ENCODE results near the gene CCDC9B. TPM values are rescaled to one million over a fixed set of nuclear protein-coding genes. Genes with fewer than 3 reads are reported as not detected.

The CCDC9B gene
- total RNA-seq, 1 experiment from 2014 or later = 102 TPM

DNA sequence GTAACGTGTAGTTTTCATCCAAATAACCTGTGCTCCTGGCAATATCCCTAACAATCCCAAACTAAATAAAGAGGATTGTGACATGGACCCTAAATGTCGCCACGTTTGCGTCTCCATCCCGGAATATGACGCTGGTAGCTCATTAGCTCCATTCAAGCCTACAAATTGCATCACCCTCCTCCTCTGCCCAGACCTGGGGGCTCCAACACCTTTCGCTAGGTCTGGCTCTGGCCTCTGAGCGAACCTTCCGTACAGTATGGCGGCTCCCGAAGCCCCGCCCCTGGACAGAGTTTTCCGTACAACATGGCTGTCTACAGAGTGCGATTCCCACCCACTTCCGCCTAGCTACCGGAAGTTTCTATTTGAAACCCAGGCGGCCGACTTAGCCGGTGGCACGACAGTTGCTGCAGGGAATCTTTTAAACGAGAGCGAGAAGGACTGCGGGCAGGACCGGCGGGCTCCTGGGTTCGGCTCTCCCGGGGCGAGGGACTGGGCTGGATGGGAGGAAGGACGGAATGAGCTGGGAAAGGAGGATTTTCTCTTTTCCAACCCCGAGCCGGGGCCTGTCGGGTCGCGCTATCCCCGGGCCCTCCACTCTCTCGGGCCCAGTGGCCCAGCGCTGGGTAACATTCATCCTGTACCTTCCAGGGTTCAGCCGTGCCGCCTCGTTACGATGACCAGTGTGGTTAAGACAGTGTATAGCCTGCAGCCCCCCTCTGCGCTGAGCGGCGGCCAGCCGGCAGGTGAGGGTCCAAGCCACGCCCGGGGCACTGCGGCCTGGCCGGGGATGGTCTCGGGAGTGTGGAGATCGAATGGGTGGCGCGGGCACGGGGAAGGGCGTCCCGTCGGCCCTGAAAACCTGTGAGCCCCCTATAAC, 42.1 kb upstream of the CCDC9B start, which contains the start of gene KNSTRN:
TSS of gene KNSTRN (plus strand) at position 142 of the 877 bp plus-strand sequence. CDS start at position 257, 115 bp downstream.
- BruUV-seq (replicated peaks) = TSS peak; percentile 70
- peaks cover 23% of the 10 kb centered on the region for H3K36me3 Mint-ChIP-seq (ENCODE audit: insufficient read depth, unreplicated experiment)
- H3K27ac Mint-ChIP-seq (ENCODE audit: unreplicated experiment) = peak within 1 kb of the TSS; percentile 83
- peak within 1 kb of the TSS; percentile 89 for H3K4me3 Mint-ChIP-seq (ENCODE audit: low read depth, unreplicated experiment)
- intact Hi-C loops (cut with micrococcal nuclease; ENCODE audit: unreplicated experiment) = no loop called here
- TF ChIP-seq, protein P1, sequence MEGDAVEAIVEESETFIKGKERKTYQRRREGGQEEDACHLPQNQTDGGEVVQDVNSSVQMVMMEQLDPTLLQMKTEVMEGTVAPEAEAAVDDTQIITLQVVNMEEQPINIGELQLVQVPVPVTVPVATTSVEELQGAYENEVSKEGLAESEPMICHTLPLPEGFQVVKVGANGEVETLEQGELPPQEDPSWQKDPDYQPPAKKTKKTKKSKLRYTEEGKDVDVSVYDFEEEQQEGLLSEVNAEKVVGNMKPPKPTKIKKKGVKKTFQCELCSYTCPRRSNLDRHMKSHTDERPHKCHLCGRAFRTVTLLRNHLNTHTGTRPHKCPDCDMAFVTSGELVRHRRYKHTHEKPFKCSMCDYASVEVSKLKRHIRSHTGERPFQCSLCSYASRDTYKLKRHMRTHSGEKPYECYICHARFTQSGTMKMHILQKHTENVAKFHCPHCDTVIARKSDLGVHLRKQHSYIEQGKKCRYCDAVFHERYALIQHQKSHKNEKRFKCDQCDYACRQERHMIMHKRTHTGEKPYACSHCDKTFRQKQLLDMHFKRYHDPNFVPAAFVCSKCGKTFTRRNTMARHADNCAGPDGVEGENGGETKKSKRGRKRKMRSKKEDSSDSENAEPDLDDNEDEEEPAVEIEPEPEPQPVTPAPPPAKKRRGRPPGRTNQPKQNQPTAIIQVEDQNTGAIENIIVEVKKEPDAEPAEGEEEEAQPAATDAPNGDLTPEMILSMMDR (IDR thresholded peaks at IDR 0.05; ENCODE audit: unreplicated experiment) = no peak
- H3K9me3 Mint-ChIP-seq (ENCODE audit: low read depth, unreplicated experiment) = no peaks in the 10 kb centered on the region
- peak; percentile 86 for DNase-seq
- CTCF ChIA-PET = interaction anchor here (1.0 kb wide), 1 partner anchor 14 kb away, joined by 5 read pairs; no protein-coding TSS in a partner anchor
- H3K4me1 Mint-ChIP-seq (ENCODE audit: low read depth, unreplicated experiment) = peaks cover 12% of the 10 kb centered on the region
- no peaks in the 10 kb centered on the region for H3K27me3 Mint-ChIP-seq (ENCODE audit: unreplicated experiment)

DNA sequence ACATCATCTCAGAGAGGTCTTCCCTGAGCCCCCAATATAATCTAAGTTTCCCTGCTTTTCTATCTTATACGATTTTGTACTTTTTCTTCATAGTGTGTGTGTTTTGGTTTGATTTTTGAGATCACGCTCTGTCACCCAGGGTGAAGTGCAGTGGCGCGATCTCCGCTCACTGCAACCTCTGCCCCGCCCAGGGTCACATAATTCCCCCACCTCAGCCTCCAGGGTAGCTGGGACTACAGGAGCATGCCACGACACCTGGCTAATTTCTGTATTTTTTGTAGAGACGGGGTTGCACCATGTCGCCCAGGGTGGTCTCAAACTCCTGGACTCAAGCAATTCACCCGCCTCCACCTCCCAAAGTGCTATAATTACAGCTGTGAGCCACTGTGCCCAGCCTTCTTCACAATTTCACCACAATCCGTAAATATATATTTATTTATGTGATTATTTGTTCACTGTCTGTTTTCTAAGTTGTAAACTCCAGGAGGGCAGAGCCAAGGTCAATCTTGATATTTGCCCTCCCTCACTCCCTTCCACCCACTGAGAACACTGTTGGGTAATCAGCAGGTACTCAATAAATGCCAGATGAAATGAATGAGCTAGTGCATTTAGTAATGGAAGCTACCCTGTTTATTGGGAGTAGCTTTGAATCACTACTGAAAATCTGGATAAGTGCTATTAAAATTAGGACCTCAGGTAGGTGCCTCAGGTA, 41.2 kb upstream of the CCDC9B start:
- Mint-ChIP-seq H3K27ac (ENCODE audit: unreplicated experiment) (no peak overlapping the region), H3K4me1 (ENCODE audit: low read depth, unreplicated experiment) (peaks cover 12% of the 10 kb centered on the region), H3K36me3 (ENCODE audit: insufficient read depth, unreplicated experiment) (peaks cover 17% of the 10 kb centered on the region), H3K27me3 (ENCODE audit: unreplicated experiment) (no peaks in the 10 kb centered on the region), H3K9me3 (ENCODE audit: low read depth, unreplicated experiment) (no peaks in the 10 kb centered on the region), H3K4me3 (ENCODE audit: low read depth, unreplicated experiment) (no peak overlapping the region)
- no peak for DNase-seq
- TF ChIP-seq, protein P1 (IDR thresholded peaks at IDR 0.05; ENCODE audit: unreplicated experiment) = no peak
- intact Hi-C loops (cut with micrococcal nuclease; ENCODE audit: unreplicated experiment) = no loop called here
- CTCF ChIA-PET = interaction anchor here (1.0 kb wide), 1 partner anchor 15 kb away, joined by 5 read pairs; no protein-coding TSS in a partner anchor
- BruUV-seq (replicated peaks) = no TSS peak

DNA sequence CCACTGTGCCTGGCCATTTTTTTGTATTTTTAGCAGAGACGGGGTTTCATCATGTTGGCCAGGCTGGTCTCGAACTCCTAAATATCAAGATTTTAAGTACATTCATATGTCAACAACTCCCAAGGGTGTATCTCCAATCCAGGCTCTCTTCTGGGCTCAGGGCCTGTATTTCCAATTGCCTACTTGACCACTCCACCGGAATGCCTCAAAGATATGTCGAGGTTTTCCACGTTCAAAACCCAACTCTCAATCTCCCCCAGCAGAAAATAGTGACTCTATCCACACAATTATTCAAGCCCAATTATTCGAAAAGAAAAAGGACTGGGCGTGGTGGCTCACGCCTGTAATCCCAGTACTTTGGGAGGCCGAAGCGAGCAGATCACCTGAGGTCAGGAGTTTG, 39.9 kb upstream of the CCDC9B start:
- peaks cover 17% of the 10 kb centered on the region for H3K36me3 Mint-ChIP-seq (ENCODE audit: insufficient read depth, unreplicated experiment)
- no peak overlapping the region for H3K4me3 Mint-ChIP-seq (ENCODE audit: low read depth, unreplicated experiment)
- no peak overlapping the region for H3K27ac Mint-ChIP-seq (ENCODE audit: unreplicated experiment)
- peaks cover 12% of the 10 kb centered on the region for H3K4me1 Mint-ChIP-seq (ENCODE audit: low read depth, unreplicated experiment)
- TF ChIP-seq, protein P1 (IDR thresholded peaks at IDR 0.05; ENCODE audit: unreplicated experiment) = no peak
- no peak for DNase-seq
- BruUV-seq (replicated peaks) = no TSS peak
- intact Hi-C loops (cut with micrococcal nuclease; ENCODE audit: unreplicated experiment) = no loop called here
- CTCF ChIA-PET = no interaction called here
- H3K9me3 Mint-ChIP-seq (ENCODE audit: low read depth, unreplicated experiment) = no peaks in the 10 kb centered on the region
- no peaks in the 10 kb centered on the region for H3K27me3 Mint-ChIP-seq (ENCODE audit: unreplicated experiment)

DNA sequence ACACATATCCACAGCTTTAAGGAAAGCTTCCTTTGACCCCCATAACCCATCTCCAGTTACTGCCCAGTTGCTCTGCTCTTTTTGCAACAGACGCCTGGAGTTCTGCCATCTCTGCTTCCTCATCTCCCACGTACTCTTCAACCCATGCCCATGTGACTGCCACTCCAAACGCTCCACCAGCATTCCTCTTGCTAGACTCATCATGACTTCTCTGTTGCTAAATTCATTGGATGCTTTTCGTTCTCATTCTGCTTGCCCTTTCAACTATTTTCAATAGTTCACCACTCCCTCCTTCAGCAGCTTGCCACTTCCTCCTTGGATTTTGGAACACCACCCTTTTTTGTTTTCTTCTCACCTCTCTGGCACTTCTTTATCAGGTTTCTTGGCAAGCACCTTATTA, 39.1 kb upstream of the CCDC9B start:
- DNase-seq = peak; percentile 60
- Mint-ChIP-seq H3K9me3 (ENCODE audit: low read depth, unreplicated experiment) (no peaks in the 10 kb centered on the region), H3K4me1 (ENCODE audit: low read depth, unreplicated experiment) (peaks cover 12% of the 10 kb centered on the region), H3K36me3 (ENCODE audit: insufficient read depth, unreplicated experiment) (peaks cover 17% of the 10 kb centered on the region), H3K27me3 (ENCODE audit: unreplicated experiment) (no peaks in the 10 kb centered on the region), H3K4me3 (ENCODE audit: low read depth, unreplicated experiment) (no peak overlapping the region), H3K27ac (ENCODE audit: unreplicated experiment) (peak overlapping the region; percentile 76)
- TF ChIP-seq, protein P1 (IDR thresholded peaks at IDR 0.05; ENCODE audit: unreplicated experiment) = no peak
- BruUV-seq (replicated peaks) = no TSS peak
- CTCF ChIA-PET = interaction anchor here (0.6 kb wide), 1 partner anchor 16 kb away, joined by 6 read pairs; no protein-coding TSS in a partner anchor
- intact Hi-C loops (cut with micrococcal nuclease; ENCODE audit: unreplicated experiment) = no loop called here

All from Calu3 (cell line).